ENCODE results near the gene BBOX1.
"Not testable (repeated sequence)": the region's sequence is repeated elsewhere in the genome, so short reads cannot be mapped to it uniquely, and the experiment has no call there.

BBOX1 gene

DNA sequence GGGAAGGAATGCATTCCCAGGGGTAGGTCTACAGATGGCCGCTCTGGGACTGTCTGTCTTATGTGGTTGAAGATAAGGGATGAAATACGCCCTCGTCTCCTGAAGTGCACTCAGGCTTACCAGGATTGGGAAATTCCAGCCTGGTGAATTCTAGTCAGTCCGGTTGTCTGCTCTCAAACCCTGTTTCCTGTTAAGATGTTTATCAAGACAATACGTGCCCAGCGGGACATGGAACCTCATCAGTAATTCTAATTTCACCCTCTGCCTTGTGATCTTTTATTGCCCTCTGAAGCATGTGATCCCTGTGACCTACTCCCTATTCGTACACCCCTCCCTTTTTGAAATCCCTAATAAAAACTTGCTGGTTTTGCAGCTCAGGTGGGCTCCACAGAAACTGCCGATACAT lies 95.3 kb downstream of the BBOX1 start:
- DNase-seq, result not testable (repeated sequence)

DNA sequence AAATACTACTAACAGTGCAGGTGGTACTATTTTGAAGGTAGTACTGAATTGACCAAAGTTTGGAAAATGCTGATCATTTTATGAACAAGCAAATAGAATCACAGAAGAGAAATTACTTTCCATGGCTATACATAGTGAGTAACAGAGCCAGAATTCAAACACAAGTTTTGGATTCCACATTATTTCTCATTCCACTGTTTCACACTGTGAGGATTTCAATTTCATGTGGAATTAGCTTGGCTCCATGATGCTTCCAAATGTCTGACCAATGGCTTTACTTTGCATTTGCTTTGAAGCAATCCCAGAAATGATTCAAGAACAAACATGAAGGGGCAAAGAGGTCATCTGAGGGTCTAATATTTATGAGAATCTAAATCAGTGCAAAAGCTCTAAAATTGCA lies 98.1 kb downstream of the BBOX1 start:
- no peak for DNase-seq

DNA sequence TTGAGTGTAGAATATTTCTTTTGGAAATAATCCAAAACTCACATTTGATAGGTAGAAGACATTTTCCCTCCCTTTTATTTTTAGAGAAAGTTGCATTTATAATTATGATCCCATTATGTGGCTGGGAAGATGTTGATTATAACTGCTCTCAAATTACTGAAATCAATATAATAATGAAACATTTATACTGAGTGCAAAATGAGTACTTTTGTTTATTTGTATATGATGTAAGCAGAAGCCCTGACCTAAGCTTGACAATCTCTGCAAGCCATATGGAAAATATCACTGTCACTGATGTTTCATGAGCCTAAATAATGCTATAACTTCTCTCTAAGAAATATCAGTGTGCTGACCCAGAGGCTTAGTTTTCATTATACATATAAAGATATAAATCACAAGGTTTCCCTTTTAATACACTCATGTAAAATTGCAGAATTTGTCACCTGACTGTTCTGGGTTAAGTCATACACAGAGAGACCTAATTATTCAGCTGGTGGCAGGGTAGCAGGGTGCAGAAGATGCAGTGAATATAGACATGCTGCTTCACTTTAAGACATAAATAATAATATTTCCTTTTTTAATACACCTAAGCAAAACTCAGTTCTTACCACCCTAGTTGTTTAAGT lies 99.2 kb downstream of the BBOX1 start:
- DNase-seq, result no peak

GRCh38 chr11:27141576-27141975 lies 101.0 kb downstream of the BBOX1 start:
- DNase-seq, result no peak

DNA sequence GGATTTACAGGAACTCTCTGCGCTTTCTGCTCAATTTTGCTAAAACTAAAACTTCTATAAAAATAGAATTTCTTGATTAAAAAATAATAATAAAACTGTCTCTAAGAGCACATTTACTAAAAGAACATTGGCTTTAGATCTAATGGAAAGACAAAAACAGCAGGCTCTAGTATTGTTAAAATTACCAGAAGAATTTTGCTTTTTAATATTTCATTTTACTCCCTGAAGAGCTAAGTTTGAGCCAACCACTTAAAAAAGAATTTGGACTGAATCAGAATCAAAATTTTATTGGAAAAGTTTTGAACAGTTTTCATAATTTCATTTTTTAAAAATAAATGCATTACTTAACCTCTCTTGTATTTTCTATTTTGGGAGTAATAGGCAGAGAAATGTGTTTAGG lies 107.3 kb downstream of the BBOX1 start:
- no peak for DNase-seq

- no peak for DNase-seq
Measured at GRCh38 chr11:27148506-27148905, 107.9 kb downstream of the BBOX1 start.

GRCh38 chr11:27150098-27150497 lies 109.5 kb downstream of the BBOX1 start:
- DNase-seq, result no peak

- DNase-seq, result no peak
Measured at GRCh38 chr11:27153136-27153535, 112.5 kb downstream of the BBOX1 start.

DNA sequence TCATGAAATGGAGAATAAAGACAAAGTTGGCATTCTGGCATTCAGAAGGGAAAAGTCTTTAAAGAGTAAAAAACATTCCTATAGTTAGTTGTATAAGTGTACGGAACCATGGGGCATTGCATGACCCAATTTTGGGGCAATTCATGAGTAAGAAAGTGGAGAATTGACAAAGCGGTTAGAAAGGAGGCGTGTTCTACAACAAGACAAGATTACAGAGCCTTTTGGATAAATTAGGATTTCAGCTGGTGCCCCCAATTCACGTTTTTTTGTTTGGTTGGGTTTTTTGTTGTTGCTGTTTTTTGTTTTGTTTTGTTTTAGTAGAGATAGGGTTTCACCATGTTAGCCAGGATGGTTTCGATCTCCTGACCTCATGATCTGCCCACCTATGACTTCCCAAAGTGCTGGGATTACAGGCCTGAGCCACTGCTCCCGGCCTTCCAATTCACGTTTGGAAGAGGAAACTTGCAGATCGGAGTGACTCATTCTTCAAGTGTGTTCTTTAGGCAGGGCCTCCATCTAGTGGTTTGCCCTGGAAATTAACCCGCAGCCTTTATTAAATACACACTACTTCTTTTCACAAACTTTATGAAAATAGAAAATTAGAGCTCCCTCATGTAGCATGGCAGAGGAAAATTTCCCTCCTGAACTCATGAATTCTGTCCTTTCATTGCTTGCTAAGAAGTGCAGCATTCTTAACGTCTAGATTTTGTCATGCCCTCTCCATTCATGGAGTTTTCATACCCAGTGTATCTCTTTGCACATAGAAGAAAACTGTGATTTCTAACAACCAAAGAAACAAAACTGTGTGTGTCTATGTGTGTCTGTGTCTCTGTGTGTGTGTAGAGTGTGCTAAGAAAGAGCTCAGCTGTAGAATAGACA lies 118.1 kb downstream of the BBOX1 start:
- peak; percentile 78 for DNase-seq

GRCh38 chr11:27159335-27159679 lies 118.7 kb downstream of the BBOX1 start:
- no peak for DNase-seq

GRCh38 chr11:27161071-27161470 lies 120.5 kb downstream of the BBOX1 start:
- DNase-seq, result no peak

GRCh38 chr11:27162237-27162636 lies 121.6 kb downstream of the BBOX1 start:
- no peak for DNase-seq

GRCh38 chr11:27166130-27166529 lies 125.5 kb downstream of the BBOX1 start:
- no peak for DNase-seq

GRCh38 chr11:27171376-27171958 lies 130.9 kb downstream of the BBOX1 start:
- no peak for DNase-seq

DNA sequence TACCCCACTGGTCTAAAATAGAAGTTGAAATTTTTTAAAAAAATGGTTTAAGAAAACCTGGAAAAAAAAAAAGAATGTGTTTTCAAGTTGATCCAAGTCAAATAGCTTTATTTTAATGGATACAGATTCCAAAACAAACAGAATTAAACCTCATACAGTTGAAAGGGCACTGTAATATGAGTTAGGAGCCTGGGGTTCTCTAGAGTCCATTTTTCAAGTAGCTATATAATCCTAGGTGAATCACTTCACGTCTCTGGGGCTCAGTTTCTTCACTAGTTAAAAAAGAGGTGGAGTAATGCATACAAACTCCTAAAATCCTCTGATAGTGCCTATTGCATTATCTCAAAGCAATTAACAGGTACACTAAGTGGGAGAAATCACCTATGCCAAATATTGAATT lies 132.9 kb downstream of the BBOX1 start:
- no peak for DNase-seq

DNA sequence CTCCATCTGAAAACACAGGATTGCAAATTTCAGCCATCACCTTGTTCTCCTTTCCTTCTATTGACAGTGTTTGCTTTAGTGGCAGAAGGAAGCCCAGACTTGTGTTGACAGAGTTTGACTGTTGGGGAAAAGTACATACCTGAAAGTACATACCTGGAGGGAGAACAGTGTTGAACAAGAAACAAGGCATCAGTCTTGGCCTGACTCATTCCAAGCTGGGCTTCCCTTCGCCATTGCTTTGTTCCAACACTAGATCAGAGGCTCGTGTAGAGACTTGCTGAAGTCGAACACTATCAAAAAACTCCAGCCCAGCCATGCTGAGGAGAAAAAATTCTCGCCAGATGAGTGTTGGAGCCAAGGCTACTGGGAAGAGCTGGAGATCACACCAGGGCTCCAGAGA lies 133.4 kb downstream of the BBOX1 start:
- no peak for DNase-seq

DNA sequence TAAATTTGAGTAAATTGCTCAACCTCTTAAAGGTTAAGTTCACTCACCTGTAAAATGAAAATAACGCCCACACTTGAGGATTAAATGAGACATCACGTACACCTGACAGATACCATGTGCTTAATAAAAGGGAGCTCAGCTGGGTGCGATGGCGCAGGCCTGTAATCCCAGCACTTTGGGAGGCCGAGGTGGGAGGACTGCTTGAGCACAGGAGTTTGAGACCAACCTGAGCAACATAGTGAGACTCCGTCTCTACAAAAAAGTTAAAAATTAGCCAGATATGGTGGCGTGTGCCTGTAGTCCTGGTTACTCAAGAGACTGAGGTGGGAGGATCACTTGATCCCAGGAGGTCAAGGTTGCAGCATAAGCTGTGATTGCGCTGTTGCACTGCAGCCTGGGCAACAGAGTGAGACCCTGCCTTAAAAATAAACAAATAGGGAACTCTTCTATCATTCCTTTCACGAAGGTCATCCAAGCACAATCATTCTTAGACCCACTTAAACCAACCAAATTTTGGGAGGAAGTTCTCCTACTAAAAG lies 134.1 kb downstream of the BBOX1 start:
- no peak for DNase-seq

GRCh38 chr11:27175562-27175961 lies 134.9 kb downstream of the BBOX1 start:
- not testable (repeated sequence) for DNase-seq
